Upper lobe of left lung (tissue), 6 donors: ENCODE data around the gene REG3A. TPM values are rescaled to one million over a fixed set of nuclear protein-coding genes. Genes with fewer than 3 reads are reported as not detected.

ENCODE experiments used
- ATAC-seq, 2 donors: fragments of 200-7000 bp; cut with Tn5 transposase; one replicate each; pipeline ENCODE4 v1.9.1; 2022; ENCODE audit warnings: mild to moderate bottlenecking in 2 of 2, moderate library complexity in 2 of 2; ENCODE audit not compliant: low FRiP score in 2 of 2
- DNase-seq, 2 donors: peaks; one replicate each; pipeline ENCODE4 v3.0.0-alpha.2; 2019 to 2020
- H3K27ac ChIP-seq, 4 donors: fragments of 200-600 bp; sonication (generic); one replicate each; pipeline ENCODE4 v1.5.1; 2016 to 2019
- H3K27me3 ChIP-seq, 4 donors: fragments of 200-600 bp; sonication (generic); one replicate each; pipeline ENCODE4 v1.5.1; 2017 to 2019
- H3K36me3 ChIP-seq, 4 donors: fragments of 200-600 bp; sonication (generic); one replicate each; pipeline ENCODE4 v1.5.1; 2016 to 2019
- H3K4me1 ChIP-seq, 4 donors: fragments of 200-600 bp; sonication (generic); one replicate each; pipeline ENCODE4 v1.5.1; 2018 to 2019
- H3K4me3 ChIP-seq, 4 donors: fragments of 200-600 bp; sonication (generic); one replicate each; pipeline ENCODE4 v1.5.1; 2017 to 2019; ENCODE audit warnings: mild to moderate bottlenecking in 2 of 4, moderate library complexity in 1 of 4
- H3K9me3 ChIP-seq, 4 donors: fragments of 200-600 bp; sonication (generic); one replicate each; pipeline ENCODE4 v1.5.1; 2018 to 2019
- EP300 ChIP-seq, 4 donors: sonication (generic); formaldehyde crosslinking; IDR thresholded peaks; one replicate each; pipeline ENCODE4 v1.5.1; 2017; ENCODE audit warnings: antibody characterized with exemption in 4 of 4, control low read depth in 2 of 4
- POLR2A ChIP-seq, 4 donors: fragments of 450-650 bp; IDR thresholded peaks; one replicate each; pipeline ENCODE4 v1.5.1; 2016 to 2017; ENCODE audit warnings: antibody characterized with exemption in 4 of 4, mild to moderate bottlenecking in 2 of 4
- POLR2AphosphoS5 ChIP-seq, 2 donors: sonication (generic); formaldehyde crosslinking; IDR thresholded peaks; one replicate each; pipeline ENCODE4 v1.5.1; 2017; ENCODE audit warnings: antibody characterized with exemption in 2 of 2
- WGBS, 2 donors: methylation state at CpG; one replicate each; pipeline ENCODE4 v1.1.5; 2017 to 2018; 5-methylcytosine and 5-hydroxymethylcytosine counted together
- total RNA-seq, 6 donors: library from RNA; depleted of rRNA in 4 of 6; stranded (reverse); fragments of >200 nt in 4 of 6; gene quantifications; one replicate each; pipeline versions ENCODE4 v1.1.0 to v1.2.1, GENCODE V29; 2016 to 2021
- TF ChIP-seq, protein P1 (sequence below), 6 experiments: fragments of 450-650 bp in 4 of 6; fragments of 200-600 bp in 2 of 6; sonication (generic) in 2 of 6; IDR thresholded peaks; one replicate each; pipeline ENCODE4 v1.5.1; 2016 to 2019; ENCODE audit warnings: antibody characterized with exemption in 6 of 6
- donor health status: DM: no; HTN: no; CAD: no; lungs with moderate emphysema.
- donor health status: DM: no; HTN: yes; CAD: no; lungs with severe emphysema.

Gene REG3A
- under 1 TPM in 1 of 6 donors, not detected in 5; 0.44 TPM for total RNA-seq

- ATAC-seq = no peak
- Histone ChIP-seq H3K4me1 (no peaks in the 10 kb centered on the region), H3K36me3 (no peaks in the 10 kb centered on the region), H3K27ac (no peak within 1 kb of the TSS), H3K27me3 (no peaks in the 10 kb centered on the region), H3K4me3 (no peak within 1 kb of the TSS), H3K9me3 (no peaks in the 10 kb centered on the region)
- no peak for DNase-seq
- TF ChIP-seq, protein P1, sequence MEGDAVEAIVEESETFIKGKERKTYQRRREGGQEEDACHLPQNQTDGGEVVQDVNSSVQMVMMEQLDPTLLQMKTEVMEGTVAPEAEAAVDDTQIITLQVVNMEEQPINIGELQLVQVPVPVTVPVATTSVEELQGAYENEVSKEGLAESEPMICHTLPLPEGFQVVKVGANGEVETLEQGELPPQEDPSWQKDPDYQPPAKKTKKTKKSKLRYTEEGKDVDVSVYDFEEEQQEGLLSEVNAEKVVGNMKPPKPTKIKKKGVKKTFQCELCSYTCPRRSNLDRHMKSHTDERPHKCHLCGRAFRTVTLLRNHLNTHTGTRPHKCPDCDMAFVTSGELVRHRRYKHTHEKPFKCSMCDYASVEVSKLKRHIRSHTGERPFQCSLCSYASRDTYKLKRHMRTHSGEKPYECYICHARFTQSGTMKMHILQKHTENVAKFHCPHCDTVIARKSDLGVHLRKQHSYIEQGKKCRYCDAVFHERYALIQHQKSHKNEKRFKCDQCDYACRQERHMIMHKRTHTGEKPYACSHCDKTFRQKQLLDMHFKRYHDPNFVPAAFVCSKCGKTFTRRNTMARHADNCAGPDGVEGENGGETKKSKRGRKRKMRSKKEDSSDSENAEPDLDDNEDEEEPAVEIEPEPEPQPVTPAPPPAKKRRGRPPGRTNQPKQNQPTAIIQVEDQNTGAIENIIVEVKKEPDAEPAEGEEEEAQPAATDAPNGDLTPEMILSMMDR (IDR thresholded peaks at IDR 0.05) = no peak
- TF ChIP-seq POLR2AphosphoS5 (IDR thresholded peaks at IDR 0.05) = no peak
- TF ChIP-seq POLR2A (IDR thresholded peaks at IDR 0.05) = no peak
- no peak for TF ChIP-seq EP300 (IDR thresholded peaks at IDR 0.05)
Measured at GRCh38 chr2:79159653-79160052, at the start of gene REG3A. REG3A (minus strand) TSS chr2:79159753; CDS start chr2:79159405, 348 bp downstream.

DNA sequence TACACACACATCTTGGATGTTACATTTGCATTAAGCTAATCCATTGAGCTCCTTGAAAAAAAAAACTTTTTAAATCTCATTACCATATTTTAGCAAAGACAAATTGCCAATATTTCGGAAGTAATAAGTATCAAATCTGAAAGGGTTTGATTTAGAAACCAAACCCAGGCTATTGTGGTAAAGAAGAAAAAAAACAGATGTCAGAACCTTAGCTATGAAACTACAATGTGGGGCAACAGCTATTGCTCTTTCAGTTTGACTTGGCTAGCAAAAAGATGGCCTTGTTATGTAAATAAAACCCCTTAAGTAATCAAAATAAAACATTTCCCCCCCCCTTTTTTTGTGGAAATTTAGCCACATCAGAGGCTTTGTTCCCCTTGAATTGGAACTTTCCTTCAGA is 41.2 kb upstream of the REG3A start:
- Histone ChIP-seq H3K4me1 (no peaks in the 10 kb centered on the region), H3K36me3 (no peaks in the 10 kb centered on the region), H3K9me3 (no peaks in the 10 kb centered on the region), H3K4me3 (no peak overlapping the region), H3K27ac (no peak overlapping the region), H3K27me3 (no peaks in the 10 kb centered on the region)
- DNase-seq (no peak), ATAC-seq (no peak)
- WGBS, 2 donors = 60 to 78% methylated on average over 1 of the region's 1 CpG
- TF ChIP-seq, protein P1 (IDR thresholded peaks at IDR 0.05) = no peak
- no peak for TF ChIP-seq EP300 (IDR thresholded peaks at IDR 0.05)
- no peak for TF ChIP-seq POLR2A (IDR thresholded peaks at IDR 0.05)
- no peak for TF ChIP-seq POLR2AphosphoS5 (IDR thresholded peaks at IDR 0.05)

DNA sequence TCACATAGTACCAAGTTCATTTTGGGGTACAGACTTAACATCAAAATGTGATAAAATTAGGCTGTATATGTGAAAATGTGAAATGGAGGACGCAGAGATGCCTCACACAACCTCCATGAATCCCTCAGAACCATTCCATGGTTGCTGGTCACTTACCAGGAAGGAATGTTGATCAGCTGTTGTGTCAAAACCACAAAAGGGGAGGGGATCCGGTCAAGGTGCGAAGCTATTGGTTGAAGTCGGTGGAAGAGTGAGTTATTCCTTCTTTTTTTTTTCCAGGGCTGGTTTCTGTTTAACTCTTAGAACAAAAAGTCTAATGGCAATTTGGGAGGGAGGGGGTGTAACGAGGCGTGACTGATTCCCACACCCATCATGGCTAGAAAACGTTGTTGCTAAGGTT is 32.3 kb upstream of the REG3A start:
- Histone ChIP-seq H3K9me3 (no peaks in the 10 kb centered on the region), H3K36me3 (no peaks in the 10 kb centered on the region), H3K27ac (no peak overlapping the region), H3K4me3 (no peak overlapping the region), H3K27me3 (no peaks in the 10 kb centered on the region), H3K4me1 (no peaks in the 10 kb centered on the region)
- no peak for DNase-seq
- no peak for ATAC-seq
- TF ChIP-seq EP300 (IDR thresholded peaks at IDR 0.05) = no peak
- TF ChIP-seq, protein P1 (IDR thresholded peaks at IDR 0.05) = no peak
- TF ChIP-seq POLR2AphosphoS5 (IDR thresholded peaks at IDR 0.05) = no peak
- no peak for TF ChIP-seq POLR2A (IDR thresholded peaks at IDR 0.05)
- 74 to 80% methylated on average over 7 of the region's 7 CpGs for WGBS, 2 donors

DNA sequence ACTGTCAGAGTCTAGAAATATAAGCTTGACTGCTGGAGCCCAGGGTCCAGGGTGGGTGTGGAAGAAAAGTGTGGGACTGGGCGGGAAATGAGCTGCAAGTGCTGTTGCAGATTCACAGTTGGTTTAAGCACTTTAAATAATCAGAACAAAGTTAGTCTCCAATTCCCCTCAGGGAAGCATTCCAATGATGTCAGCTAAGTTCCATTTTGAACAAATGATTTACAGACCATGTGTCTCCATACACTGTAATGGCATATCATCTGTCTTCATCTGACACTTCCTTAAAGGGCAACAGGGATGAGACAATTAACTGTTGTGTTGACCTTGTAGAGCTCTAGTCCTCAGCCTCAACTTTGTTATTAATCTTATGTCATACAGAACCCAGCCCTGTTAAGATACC is 31.5 kb upstream of the REG3A start:
- Histone ChIP-seq H3K4me3 (no peak overlapping the region), H3K36me3 (no peaks in the 10 kb centered on the region), H3K4me1 (no peaks in the 10 kb centered on the region), H3K27ac (no peak overlapping the region), H3K27me3 (no peaks in the 10 kb centered on the region), H3K9me3 (no peaks in the 10 kb centered on the region)
- DNase-seq = no peak
- no peak for ATAC-seq
- TF ChIP-seq, protein P1 (IDR thresholded peaks at IDR 0.05) = no peak
- no peak for TF ChIP-seq POLR2A (IDR thresholded peaks at IDR 0.05)
- TF ChIP-seq POLR2AphosphoS5 (IDR thresholded peaks at IDR 0.05) = no peak
- no peak for TF ChIP-seq EP300 (IDR thresholded peaks at IDR 0.05)
- 76 to 83% methylated on average over 1 of the region's 1 CpG for whole genome bisulfite sequencing, 2 donors

DNA sequence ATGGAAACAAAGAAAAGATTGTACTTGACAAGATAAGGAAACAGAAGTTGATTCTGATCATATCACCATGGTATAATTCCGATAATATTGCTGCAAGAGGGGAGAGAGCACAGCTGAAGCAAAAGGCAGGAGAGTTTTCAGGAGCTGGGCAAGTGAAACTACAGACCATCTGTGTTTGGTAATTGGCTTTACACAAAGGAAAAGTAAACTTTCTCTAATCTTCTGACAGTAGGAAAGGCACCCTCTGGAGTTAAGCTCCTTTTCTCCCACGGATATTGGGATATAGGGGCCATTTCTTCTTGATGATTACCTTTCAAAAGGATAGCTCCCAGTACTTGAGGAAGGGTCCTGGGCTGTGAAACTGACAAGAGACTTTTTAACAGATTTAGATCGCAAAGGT is 29.9 kb upstream of the REG3A start:
- no peaks in the 10 kb centered on the region for H3K36me3 ChIP-seq
- H3K4me1 ChIP-seq = no peaks in the 10 kb centered on the region
- no peak for TF ChIP-seq POLR2AphosphoS5 (IDR thresholded peaks at IDR 0.05)
- H3K4me3 ChIP-seq = no peak overlapping the region
- DNase-seq = no peak
- no peaks in the 10 kb centered on the region for H3K9me3 ChIP-seq
- WGBS, 2 donors = 46 to 56% methylated on average over 3 of the region's 3 CpGs
- H3K27me3 ChIP-seq = no peaks in the 10 kb centered on the region
- no peak overlapping the region for H3K27ac ChIP-seq
- ATAC-seq = no peak
